ENCODE results near the gene KCNIP1. TPM values are rescaled to one million over a fixed set of nuclear protein-coding genes. Genes with fewer than 3 reads are reported as not detected.

KCNIP1 gene
- total and polyA plus RNA-seq, 2 of the 8 experiments (the other 6 are each of a cell fraction or from before 2014, with no cell fraction given) = 0.52 to 0.83 TPM

- Histone ChIP-seq H2BK5ac (ENCODE audit: low read depth, low read length) (peak overlapping the region; percentile 36; the same call in 1 of the 2 replicates), H4K5ac (ENCODE audit: insufficient read length, low read depth, low read length) (no peak overlapping the region), H4K8ac (ENCODE audit: extremely low read depth, insufficient read depth, low read length) (no peak overlapping the region), H3K27ac (ENCODE audit: low read depth, low read length) (no peak overlapping the region), H3K79me1 (ENCODE audit: low read depth, low read length) (no peaks in the 10 kb centered on the region), H2AK5ac (ENCODE audit: low read depth, low read length) (no peak overlapping the region), H3K27me3 (replicated peaks in 1 of 4; ENCODE audit: control insufficient read depth in 3 of 4, extremely low read depth in 1 of 4, insufficient read depth in 3 of 4, low read length in 3 of 4) (no peaks in the 10 kb centered on the region; a peak in 1 of 7 replicates), H4K91ac (replicated peaks; ENCODE audit: insufficient read length, low read length) (no peak overlapping the region), H2BK12ac (ENCODE audit: low read depth, low read length) (0 out of 2 replicates have a peak overlapping the region, but pooled peaks have one; percentile 23), H3K14ac (ENCODE audit: insufficient read length) (no peak overlapping the region), H3K23ac (ENCODE audit: insufficient read length) (no peak overlapping the region), H3K9me3 (ENCODE audit: insufficient read depth in 2 of 2, low read depth in 1 of 2, low read length in 1 of 2) (no peaks in the 10 kb centered on the region; a peak in 2 of 4 replicates), H2AFZ (ENCODE audit: low read length) (no peak overlapping the region), H3K23me2 (ENCODE audit: low read depth, low read length) (peaks cover 3% of the 10 kb centered on the region; the same call in 1 of the 2 replicates), H3K4me3 (ENCODE audit: extremely low read depth in 1 of 4, insufficient read depth in 2 of 4, low read depth in 3 of 4, low read length in 4 of 4) (no peak overlapping the region), H3K9ac (replicated peaks in 1 of 4; ENCODE audit: extremely low read depth in 1 of 4, low read depth in 3 of 4, low read length in 3 of 4) (no peak overlapping the region), H2BK15ac (ENCODE audit: low read length) (no peak overlapping the region), H2BK120ac (replicated peaks; ENCODE audit: low read depth, low read length) (no peak overlapping the region), H3K4ac (replicated peaks; ENCODE audit: insufficient read length, low read depth, low read length) (no peak overlapping the region), H4K20me1 (replicated peaks in 1 of 2; ENCODE audit: control insufficient read depth in 1 of 2, insufficient read depth in 2 of 2, low read length in 2 of 2) (no peaks in the 10 kb centered on the region), H3K18ac (ENCODE audit: extremely low read depth, low read length) (no peak overlapping the region), H3K56ac (replicated peaks; ENCODE audit: insufficient read length, low read depth, low read length) (no peak overlapping the region), H3K4me2 (ENCODE audit: insufficient read depth in 1 of 2, low read depth in 2 of 2, low read length in 2 of 2) (no peak overlapping the region), H2BK20ac (ENCODE audit: low read length) (no peak overlapping the region), H3K79me2 (ENCODE audit: control insufficient read depth in 1 of 2, insufficient read depth in 2 of 2, low read length in 2 of 2) (no peaks in the 10 kb centered on the region), H3K36me3 (ENCODE audit: control insufficient read depth in 2 of 4, insufficient read depth in 4 of 4, low read length in 3 of 4) (no peaks in the 10 kb centered on the region), H3K4me1 (replicated peaks in 1 of 4; ENCODE audit: control insufficient read depth in 3 of 4, insufficient read depth in 4 of 4, low read length in 3 of 4) (peaks cover 5 to 15% (median 10%) of the 10 kb centered on the region in 4 experiments; a peak in 6 of 7 replicates)
- CTCF ChIA-PET (ENCODE audit: partially characterized antibody) = interaction anchor here (1.9 to 21.2 kb wide), 2 partner anchors 48 to 50 kb away, joined by 8 to 650 read pairs; partner anchors contain the start of gene GABRP
- POLR2A ChIA-PET (ENCODE audit: partially characterized antibody) = no interaction called here
- TF ChIP-seq CTBP2 (IDR thresholded peaks at IDR 0.05; ENCODE audit: borderline replicate concordance, insufficient read depth, insufficient read length, low read length) (no peak), SP2 (IDR thresholded peaks at IDR 0.05; ENCODE audit: low read length) (no peak), HDAC6 (IDR thresholded peaks at IDR 0.05; ENCODE audit: low read depth, low read length) (no peak), ATF2 (IDR thresholded peaks at IDR 0.05; ENCODE audit: low read length) (no peak), SIX5 (IDR thresholded peaks at IDR 0.05; ENCODE audit: low read depth, low read length) (no peak)
- FAIRE-seq (no peak), DNase-seq (ENCODE audit: low read depth in 1 of 2, low spot score in 2 of 2) (peak in 1 of 2 experiments; percentile 37)
- 89% methylated on average over 4 of the region's 4 CpGs; no CpG with 5 or more reads in 1 of the 2 experiments for WGBS, 2 experiments (ENCODE audit: extremely low coverage in 1 of 2, insufficient coverage in 1 of 2, insufficient read length in 1 of 2, insufficient replicate concordance in 2 of 2, low coverage in 1 of 2, low lambda C conversion rate in 2 of 2, missing lambda C conversion rate in 1 of 2)
Observed at GRCh38 chr5:170739446-170739845, 235.6 kb downstream of the KCNIP1 start.

Measured in H1 (cell line).